GM20000 (cell line): Measurements from ENCODE around the gene TAS1R2.
"Not testable (repeated sequence)": the region's sequence is repeated elsewhere in the genome, so short reads cannot be mapped to it uniquely, and the experiment has no call there.

Experiments
- DNase-seq: peaks from one replicate; pipeline ENCODE4 v3.0.0; 2012; ENCODE audit warnings: low spot score
- CTCF ChIP-seq: IDR thresholded peaks from 2 replicates; pipeline ENCODE4 v1.5.1; 2012; ENCODE audit warnings: mild to moderate bottlenecking, control low read depth; ENCODE audit errors: extremely low read depth, missing control alignments

The TAS1R2 gene

GRCh38 chr1:18855573-18855972, 3.9 kb downstream of the TAS1R2 start:
- DNase-seq, result no peak
- no peak for TF ChIP-seq CTCF

- no peak for TF ChIP-seq CTCF
- no peak for DNase-seq
These were observed 5.0 kb downstream of the TAS1R2 start for GRCh38 chr1:18854331-18855025.

GRCh38 chr1:18852501-18852900, 7.0 kb downstream of the TAS1R2 start:
- TF ChIP-seq CTCF, result no peak
- DNase-seq, result no peak

GRCh38 chr1:18849261-18849711, 10.2 kb downstream of the TAS1R2 start:
- no peak for TF ChIP-seq CTCF
- no peak for DNase-seq

- not testable (repeated sequence) for DNase-seq
These were observed 11.7 kb downstream of the TAS1R2 start for GRCh38 chr1:18847723-18848122.

- no peak for DNase-seq
- no peak for TF ChIP-seq CTCF
These were observed 19.3 kb downstream of the TAS1R2 start for GRCh38 chr1:18840145-18840544.

- DNase-seq, result no peak
- TF ChIP-seq CTCF, result no peak
These were observed 22.8 kb downstream of the TAS1R2 start for GRCh38 chr1:18836654-18837053.

GRCh38 chr1:18832319-18832718, 27.1 kb downstream of the TAS1R2 start:
- not testable (repeated sequence) for DNase-seq
